ENCODE data around the gene PFKL. TPM values are rescaled to one million over a fixed set of nuclear protein-coding genes. Genes with fewer than 3 reads are reported as not detected.
A peak's percentile ranks its signal among the peaks of the same experiment; 100 is the strongest.
"Not testable (repeated sequence)": the region's sequence is repeated elsewhere in the genome, so short reads cannot be mapped to it uniquely, and the experiment has no call there.

PFKL gene
- total RNA-seq, 2 donors from 2014 or later, result 88.8 to 223 TPM

DNA sequence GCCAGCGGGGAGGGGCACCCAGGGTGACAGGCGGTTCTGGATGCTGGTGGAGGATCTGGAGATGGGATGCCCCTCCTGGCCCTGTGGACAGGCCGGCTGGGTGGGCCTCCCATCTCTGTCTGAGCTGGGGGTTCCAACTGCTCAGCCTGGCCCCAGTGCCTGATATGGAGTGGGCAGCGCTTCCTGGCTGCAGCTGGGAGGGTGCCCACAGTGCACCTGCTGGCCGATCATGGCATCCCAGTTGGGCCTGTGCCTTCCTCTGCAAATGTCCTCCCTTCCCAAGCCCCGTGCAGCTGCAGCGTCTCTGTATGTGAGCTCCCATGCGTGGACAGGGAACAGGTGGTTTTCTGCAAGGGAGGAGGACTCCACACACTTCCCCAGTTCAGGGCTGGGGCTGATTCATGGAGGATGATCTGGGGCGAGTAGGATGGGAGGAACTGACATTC, 2.1 kb downstream of the PFKL start:
- DNase-seq (ENCODE audit: low spot score in 2 of 2) (no peak), ATAC-seq (no peak)
- no peaks in the 10 kb centered on the region for H3K36me3 Mint-ChIP-seq
- no peaks in the 10 kb centered on the region for H3K9me3 Mint-ChIP-seq
- H3K27ac Mint-ChIP-seq, result peak overlapping the region in 1 of 2 donors; percentile 53

DNA sequence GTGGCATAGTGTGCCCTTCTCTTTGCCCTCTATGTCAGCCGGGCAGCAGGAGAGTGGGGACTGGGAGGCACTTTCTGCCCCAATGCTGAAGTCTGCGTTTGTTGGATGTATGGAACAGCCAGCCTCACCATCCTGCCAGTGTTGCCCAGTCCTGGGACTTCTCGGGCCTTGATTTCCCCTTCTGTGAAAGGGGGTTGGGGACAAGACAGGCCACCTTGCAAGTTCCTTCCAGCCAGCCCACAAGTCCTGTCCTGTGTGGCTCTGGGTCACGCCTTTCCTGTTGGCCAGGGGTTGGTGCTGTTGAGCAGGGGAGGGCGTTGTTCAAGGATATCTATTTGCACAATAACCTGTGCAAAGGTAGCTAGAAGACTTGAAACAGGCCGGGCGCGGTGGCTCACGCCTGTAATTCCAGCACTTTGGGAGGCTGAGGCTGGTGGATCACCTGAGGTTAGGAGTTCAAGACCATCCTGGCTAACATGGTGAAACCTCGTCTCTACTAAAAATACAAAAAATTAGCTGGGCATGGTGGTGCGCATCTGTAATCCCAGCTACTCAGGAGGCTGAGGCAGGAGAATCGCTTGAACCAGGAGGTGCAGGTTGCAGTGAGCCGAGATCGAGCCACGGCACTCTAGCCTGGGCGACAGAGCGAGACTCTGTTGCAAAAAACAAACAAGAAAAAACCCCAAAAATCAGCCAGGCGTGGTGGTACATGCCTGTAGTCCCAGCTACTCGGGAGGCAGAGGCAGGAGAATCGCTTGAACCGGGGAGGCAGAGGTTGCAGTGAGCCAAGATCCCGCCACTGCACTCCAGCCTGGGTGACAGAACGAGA, 2.9 kb downstream of the PFKL start:
- peak overlapping the region in 1 of 2 donors; percentile 53 for H3K27ac Mint-ChIP-seq
- H3K9me3 Mint-ChIP-seq; DNase-seq (ENCODE audit: low spot score in 2 of 2); ATAC-seq; H3K36me3 Mint-ChIP-seq: not testable (repeated sequence)

DNA sequence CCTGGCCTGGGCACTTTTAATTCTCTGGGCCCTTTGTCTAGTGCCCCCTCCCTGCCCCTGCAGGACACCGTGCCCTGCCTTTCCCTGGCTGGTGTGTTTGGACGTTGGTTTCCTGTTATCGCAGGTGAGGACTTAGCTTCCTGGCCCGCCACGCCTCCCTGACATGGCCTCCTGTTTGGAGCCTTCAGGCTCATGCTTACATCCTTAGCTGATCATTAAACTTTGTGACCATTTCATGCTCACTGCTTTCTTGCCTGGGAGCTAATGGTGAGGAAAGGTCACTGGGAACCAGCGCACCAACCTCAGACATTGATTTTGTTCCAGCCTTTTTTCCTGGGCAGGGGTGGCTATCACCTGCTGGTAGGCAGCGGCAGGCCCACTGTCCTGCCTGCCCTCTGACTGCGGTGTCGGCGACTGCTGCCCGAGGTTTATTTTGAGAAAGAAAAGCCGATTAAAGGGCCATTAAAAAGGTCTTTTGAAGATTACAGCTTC, 3.7 kb downstream of the PFKL start:
- Mint-ChIP-seq H3K9me3 (no peaks in the 10 kb centered on the region), H3K27ac (peak overlapping the region in 1 of 2 donors; percentile 92), H3K36me3 (peaks cover 0 to 6% of the 10 kb centered on the region in 2 donors)
- ATAC-seq, result no peak
- DNase-seq (ENCODE audit: low spot score in 2 of 2), result no peak

DNA sequence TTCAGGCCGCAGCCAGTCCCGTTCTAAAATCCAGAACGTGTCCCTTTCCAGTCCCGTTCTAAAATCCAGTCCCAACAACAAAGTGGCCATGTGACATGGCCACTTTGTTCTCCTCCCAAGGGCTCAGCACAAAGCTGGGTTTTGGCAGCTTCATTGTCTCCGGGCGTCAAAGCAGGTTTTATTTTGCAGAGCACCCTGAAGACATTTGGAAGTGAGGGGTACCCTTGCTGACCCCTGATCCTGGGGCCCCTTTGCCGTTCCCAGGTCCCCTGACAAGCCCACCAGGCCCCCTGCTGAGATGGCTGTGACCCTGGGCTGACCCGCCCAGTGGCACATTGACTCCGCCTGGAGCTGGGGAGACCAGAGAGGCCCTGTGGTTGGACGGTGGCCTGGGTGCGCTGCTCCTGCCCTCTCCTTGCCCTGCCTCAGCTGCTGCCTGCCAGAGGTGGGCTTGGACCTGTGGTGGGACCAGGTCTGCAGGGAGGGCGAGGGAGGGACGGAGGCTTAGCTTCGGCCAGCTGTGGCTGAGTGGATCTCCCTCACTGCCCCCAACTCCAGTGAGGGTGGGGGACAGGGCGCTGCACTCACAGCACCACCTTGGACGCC, 4.3 kb downstream of the PFKL start:
- DNase-seq (ENCODE audit: low spot score in 2 of 2) (no peak), ATAC-seq (no peak)
- no peak overlapping the region for H3K27ac Mint-ChIP-seq
- peaks cover 0 to 6% of the 10 kb centered on the region in 2 donors for H3K36me3 Mint-ChIP-seq
- H3K9me3 Mint-ChIP-seq, result no peaks in the 10 kb centered on the region

DNA sequence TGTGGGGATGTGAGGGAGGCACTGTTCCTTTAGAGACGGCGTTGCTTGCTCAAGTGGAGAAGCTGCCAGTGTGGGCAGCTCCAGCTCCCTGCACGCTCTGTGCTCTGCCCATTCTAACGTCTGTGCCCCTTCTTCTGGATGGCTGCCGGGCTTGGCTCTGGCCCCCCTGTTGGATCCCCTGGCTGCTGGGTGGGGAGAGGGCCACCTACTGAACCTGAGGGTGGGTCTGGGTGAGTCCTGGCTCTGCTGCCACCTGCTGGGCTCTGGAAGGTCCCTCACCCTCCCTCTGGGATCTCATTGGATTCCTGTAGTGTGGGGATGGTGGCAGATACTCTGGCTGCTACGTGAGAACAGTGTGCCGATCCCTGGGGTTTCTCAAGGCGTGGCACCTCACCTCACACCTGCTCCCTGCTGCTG, 5.0 kb downstream of the PFKL start:
- Mint-ChIP-seq H3K36me3 (peaks cover 0 to 6% of the 10 kb centered on the region in 2 donors), H3K9me3 (no peaks in the 10 kb centered on the region), H3K27ac (peak overlapping the region; percentile 67 to 74)
- ATAC-seq (peak in 1 of 2 donors; percentile 40), DNase-seq (ENCODE audit: low spot score in 2 of 2) (peak in 1 of 2 donors; percentile 42)

DNA sequence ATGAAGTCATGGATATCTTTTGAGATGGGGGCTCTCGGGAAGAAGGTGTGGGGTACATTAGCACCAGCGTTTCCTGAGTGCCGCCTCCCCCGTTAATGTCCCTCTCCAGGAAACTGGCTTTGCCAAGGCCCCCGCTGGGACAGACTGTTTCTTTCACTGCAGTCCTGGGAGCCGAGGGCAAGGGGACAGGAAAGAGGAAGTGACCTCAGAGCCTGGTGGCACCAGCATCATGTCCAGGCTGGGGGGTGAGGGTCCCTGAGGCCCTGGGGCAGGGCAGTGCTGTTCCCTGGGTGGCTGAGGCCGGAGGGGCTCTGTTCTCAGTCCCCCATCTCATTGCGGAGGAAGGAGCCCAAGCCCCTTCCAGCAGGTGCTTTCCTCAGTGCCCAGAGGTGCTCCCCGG, 5.8 kb downstream of the PFKL start:
- ATAC-seq (no peak), DNase-seq (ENCODE audit: low spot score in 2 of 2) (no peak)
- Mint-ChIP-seq H3K9me3 (no peaks in the 10 kb centered on the region), H3K36me3 (peaks cover 0 to 6% of the 10 kb centered on the region in 2 donors), H3K27ac (no peak overlapping the region)

DNA sequence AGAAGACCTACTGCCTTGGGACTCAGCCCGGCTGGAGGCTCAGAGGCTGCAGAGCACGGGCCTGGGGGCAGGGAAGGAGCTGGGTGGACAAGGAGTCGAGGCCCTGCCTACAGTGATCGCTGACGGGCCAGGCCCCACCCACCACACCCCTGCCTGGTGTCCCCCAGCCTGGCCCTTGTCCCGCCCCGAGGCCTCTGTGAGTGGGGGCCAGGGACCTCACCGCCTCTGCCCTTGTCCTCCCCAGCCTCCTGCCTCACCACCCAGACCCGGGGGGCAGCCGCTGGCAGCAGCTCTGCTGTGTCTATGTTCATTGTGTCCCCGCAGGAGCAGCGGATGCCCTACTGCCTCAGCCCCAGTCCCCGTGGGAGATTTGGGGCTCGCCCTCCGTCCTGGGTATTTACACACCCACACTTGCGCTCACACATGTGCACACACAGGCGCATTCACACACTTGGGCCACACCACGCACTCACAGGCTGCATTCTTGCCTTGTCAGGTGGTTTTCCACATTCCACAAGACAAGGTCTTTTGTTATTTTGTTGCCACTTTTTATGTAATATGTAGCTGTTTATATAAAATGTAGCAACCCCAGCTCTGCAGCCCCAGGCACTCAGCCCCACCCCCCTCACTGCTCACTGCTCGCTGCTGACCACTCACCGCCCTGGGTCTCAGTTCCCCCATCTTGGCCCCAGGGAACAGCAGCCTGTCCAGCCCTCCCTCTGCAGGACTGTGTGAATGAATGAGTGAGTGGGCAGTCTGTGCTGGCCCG, 7.3 kb downstream of the PFKL start:
- peaks cover 0 to 13% of the 10 kb centered on the region in 2 donors for H3K36me3 Mint-ChIP-seq
- no peaks in the 10 kb centered on the region for H3K9me3 Mint-ChIP-seq
- no peak for DNase-seq (ENCODE audit: low spot score in 2 of 2)
- peak overlapping the region in 1 of 2 donors; percentile 2 for H3K27ac Mint-ChIP-seq
- no peak for ATAC-seq

DNA sequence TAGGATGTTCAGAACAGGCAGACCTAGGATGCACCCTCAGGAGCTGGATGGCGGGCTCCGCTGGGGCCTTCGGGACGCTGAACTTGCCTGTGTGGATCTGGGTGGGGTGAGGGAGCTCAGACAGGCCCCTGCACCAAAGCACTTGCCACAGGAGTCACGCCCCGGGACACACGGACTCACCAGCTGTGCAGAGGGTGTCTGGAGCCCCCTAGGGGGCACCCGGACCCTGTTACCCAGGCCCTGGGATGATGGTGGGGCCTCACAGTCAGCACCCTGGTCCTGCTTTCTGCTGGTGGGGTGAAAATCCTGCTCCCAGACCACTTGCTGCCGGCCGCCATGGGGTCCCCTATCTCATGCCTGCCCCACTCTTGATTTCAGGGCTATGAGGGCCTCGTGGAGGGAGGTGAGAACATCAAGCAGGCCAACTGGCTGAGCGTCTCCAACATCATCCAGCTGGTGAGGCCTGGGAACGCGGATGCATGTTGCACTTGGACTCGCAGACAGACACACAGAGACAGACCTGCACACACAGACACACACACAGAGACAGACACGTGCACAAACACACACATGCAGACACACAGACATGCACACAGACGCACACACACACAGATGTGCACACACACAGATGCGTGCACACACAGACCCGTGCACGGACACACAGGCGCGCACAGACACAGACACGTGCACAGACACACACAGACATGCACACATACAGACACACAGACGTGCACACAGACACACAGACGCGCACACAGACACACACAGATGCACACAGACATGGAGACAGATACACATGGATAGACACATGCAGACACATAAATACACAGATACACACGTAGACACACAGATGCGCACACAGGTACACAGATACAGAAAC, 11.0 kb downstream of the PFKL start:
- Mint-ChIP-seq H3K9me3 (no peaks in the 10 kb centered on the region), H3K36me3 (peaks cover 0 to 13% of the 10 kb centered on the region in 2 donors), H3K27ac (peak overlapping the region in 1 of 2 donors; percentile 83)
- ATAC-seq (no peak), DNase-seq (ENCODE audit: low spot score in 2 of 2) (no peak)

DNA sequence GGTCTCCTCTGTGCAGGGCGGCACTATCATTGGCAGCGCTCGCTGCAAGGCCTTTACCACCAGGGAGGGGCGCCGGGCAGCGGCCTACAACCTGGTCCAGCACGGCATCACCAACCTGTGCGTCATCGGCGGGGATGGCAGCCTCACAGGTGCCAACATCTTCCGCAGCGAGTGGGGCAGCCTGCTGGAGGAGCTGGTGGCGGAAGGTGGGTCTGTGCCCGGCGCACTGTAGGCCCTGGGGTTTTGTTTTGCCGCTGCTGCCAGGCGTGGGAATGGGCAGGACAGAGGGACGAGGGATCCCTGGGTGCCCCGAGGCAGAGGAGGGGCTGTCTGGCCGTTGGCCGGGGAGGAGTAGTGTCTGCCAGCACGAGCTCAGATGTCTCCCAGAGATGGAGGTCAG, 12.2 kb downstream of the PFKL start:
- H3K27ac Mint-ChIP-seq, result no peak overlapping the region
- ATAC-seq (no peak), DNase-seq (ENCODE audit: low spot score in 2 of 2) (no peak)
- H3K36me3 Mint-ChIP-seq, result peaks cover 0 to 13% of the 10 kb centered on the region in 2 donors
- no peaks in the 10 kb centered on the region for H3K9me3 Mint-ChIP-seq

DNA sequence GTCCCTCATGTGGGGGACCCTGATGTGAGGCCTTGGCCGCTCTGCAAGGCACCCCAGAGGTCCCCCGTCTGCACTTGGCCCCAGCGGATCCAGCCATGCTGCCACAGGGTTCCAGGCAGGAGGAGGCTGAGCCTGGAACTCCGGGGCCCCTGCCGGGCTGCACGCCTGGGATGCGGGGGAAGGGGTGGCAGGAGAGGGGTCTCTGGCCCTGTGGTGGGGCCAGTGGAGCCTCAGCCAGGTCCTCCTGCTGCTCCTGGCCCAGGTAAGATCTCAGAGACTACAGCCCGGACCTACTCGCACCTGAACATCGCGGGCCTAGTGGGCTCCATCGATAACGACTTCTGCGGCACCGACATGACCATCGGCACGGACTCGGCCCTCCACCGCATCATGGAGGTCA, 12.9 kb downstream of the PFKL start:
- ATAC-seq (no peak), DNase-seq (ENCODE audit: low spot score in 2 of 2) (no peak)
- Mint-ChIP-seq H3K9me3 (no peaks in the 10 kb centered on the region), H3K36me3 (peaks cover 0 to 11% of the 10 kb centered on the region in 2 donors), H3K27ac (no peak overlapping the region)

DNA sequence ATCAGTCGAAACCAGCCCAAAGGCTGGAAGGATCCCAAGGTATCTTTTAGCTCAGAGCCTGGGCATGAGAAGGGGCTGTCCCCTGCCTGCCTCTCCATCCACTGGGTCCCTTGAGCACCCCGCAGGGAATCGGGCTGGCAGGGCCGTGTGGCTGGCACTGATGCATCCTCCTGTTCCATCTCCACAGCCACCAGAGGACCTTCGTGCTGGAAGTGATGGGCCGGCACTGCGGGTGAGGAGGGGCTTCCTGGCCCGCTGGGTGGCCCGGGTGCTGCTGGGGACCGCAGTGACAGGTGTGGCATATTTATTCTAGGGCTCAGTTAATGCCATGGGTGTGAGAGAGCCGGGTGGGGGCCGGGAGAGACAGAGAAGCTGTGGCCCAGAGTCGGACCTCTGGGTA, 13.6 kb downstream of the PFKL start:
- H3K27ac Mint-ChIP-seq, result peak overlapping the region; percentile 46 to 60
- peaks cover 0 to 7% of the 10 kb centered on the region in 2 donors for H3K36me3 Mint-ChIP-seq
- DNase-seq (ENCODE audit: low spot score in 2 of 2) (no peak), ATAC-seq (no peak)
- H3K9me3 Mint-ChIP-seq, result no peaks in the 10 kb centered on the region

DNA sequence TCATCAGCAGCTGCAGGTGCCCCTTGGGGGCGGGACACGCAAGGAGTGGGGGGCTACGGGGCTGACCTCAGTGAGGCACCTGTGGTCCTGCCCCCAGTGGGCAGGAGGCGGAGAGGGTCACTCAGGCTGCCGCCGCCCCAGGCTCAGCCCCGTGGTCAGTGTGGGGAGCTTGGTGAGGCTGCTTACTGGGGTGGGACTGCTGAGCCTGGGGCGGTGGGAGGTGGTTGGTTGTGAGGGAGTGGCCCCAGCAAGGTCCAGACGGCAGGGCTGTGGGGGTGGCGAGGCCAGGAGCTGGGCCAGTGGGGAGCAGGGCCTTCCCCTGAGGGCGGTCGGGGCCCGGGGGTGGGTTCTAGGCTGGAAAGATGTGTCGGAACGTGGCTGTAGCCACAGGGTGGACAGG, 14.3 kb downstream of the PFKL start:
- Mint-ChIP-seq H3K9me3 (no peaks in the 10 kb centered on the region), H3K36me3 (peaks cover 0 to 7% of the 10 kb centered on the region in 2 donors), H3K27ac (peak overlapping the region in 1 of 2 donors; percentile 46)
- DNase-seq (ENCODE audit: low spot score in 2 of 2) (no peak), ATAC-seq (no peak)

DNA sequence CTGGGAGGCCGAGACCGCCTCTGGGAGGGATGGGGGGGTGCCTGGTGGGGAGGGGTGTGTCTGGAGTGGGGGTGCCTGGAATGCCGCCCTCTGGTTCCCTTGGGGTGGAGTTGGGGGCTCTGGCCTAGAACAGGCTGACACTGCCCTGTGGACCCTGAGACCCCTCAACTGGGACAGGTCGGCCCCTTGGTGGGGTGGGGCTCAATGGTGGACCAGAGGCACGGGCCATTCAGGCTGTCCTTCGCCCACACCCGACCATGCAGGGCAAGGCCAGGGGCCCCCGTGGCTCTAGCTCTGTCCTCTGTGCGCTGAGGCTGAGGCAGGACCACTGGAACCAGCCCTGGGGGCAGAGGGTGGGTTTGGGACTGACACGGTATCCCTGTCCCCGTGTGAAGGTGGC, 14.7 kb downstream of the PFKL start:
- ATAC-seq (no peak), DNase-seq (ENCODE audit: low spot score in 2 of 2) (no peak)

DNA sequence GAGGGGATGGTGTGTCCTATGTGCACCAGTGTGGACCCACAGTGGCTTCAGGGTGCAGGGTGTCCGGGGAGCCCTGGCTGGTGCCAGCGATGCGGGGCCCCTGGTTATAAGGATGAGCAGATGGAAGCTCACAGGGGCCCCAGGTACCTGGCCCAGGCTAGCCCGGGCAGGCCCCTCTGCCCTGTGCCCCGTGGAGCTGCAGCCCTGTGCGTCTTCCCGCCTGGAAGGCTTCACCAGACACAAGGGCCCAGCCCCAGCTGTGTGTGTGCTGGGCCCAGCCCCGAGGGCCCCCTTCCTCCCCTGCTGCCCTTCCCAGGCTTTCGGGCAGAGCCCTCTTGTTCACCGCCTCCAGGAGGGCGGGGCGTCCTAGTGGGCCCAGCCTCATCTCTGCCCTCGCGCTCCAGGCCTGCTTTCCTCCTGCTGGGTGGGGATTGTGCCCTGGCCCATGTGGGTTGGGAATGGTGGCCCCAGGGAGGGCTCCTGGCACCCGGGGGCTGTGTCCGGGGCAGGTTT, 15.9 kb downstream of the PFKL start:
- H3K27ac Mint-ChIP-seq, result peak overlapping the region in 1 of 2 donors; percentile 62
- ATAC-seq (no peak), DNase-seq (ENCODE audit: low spot score in 2 of 2) (no peak)
- H3K36me3 Mint-ChIP-seq, result peaks cover 0 to 7% of the 10 kb centered on the region in 2 donors
- H3K9me3 Mint-ChIP-seq, result no peaks in the 10 kb centered on the region

More for the DNA sequence above, 14.7 kb downstream of the PFKL start:
- H3K36me3 Mint-ChIP-seq, result peaks cover 0 to 7% of the 10 kb centered on the region in 2 donors
- H3K9me3 Mint-ChIP-seq, result no peaks in the 10 kb centered on the region
- peak overlapping the region in 1 of 2 donors; percentile 46 for H3K27ac Mint-ChIP-seq

DNA sequence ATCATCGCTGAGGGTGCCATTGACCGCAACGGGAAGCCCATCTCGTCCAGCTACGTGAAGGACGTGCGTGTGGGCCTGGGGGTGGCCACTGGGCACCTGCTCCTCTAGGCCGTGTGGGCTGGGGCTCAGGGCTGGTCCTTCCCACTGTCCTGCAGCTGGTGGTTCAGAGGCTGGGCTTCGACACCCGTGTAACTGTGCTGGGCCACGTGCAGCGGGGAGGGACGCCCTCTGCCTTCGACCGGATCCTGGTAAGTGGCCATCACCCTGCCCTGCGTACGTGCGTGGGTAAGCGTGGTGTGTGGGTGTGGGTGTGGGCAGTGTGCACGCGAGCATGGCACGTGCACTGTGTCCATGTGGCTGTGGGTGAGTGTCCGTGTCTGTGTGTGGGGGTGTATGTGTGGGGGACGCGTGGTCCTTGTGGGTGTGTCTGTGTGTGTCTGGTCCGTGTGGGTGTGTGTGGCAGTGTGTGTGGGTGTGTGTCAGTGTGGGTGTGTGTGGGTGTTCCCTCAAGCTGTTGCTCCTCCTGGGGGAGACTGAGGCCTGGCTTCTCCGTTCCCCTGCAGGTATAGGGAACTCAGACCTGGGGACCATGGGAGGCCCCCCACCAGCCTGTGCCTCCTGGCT, 16.5 kb downstream of the PFKL start:
- peaks cover 0 to under 1% of the 10 kb centered on the region in 2 donors for H3K36me3 Mint-ChIP-seq
- no peak for DNase-seq (ENCODE audit: low spot score in 2 of 2)
- no peaks in the 10 kb centered on the region for H3K9me3 Mint-ChIP-seq
- ATAC-seq, result no peak
- peak overlapping the region in 1 of 2 donors; percentile 62 for H3K27ac Mint-ChIP-seq

All from activated naive CD4-positive, alpha-beta T cell treated with anti-CD3 and anti-CD28 coated beads, Interleukin-2, amount 50 U/mL, for 72 hours (primary cell).